CD14-positive monocyte (primary cell): ENCODE data around the gene HSDL1. TPM values are rescaled to one million over a fixed set of nuclear protein-coding genes. Genes with fewer than 3 reads are reported as not detected.
"Not testable (repeated sequence)": the region's sequence is repeated elsewhere in the genome, so short reads cannot be mapped to it uniquely, and the experiment has no call there.

Experiments
- DNase-seq, 3 donors: peaks; one replicate each; pipeline ENCODE4 v3.0.0-alpha.2; 2011 to 2022
- H2AFZ ChIP-seq: 2 replicates; pipeline ENCODE4 v1.6.0; 2012; ENCODE audit warnings: mild to moderate bottlenecking, low read depth, low read length, inconsistent platforms; ENCODE audit not compliant: insufficient read depth, poor library complexity, severe bottlenecking
- H3K27ac ChIP-seq, 2 donors: 1 replicate in 1 of 2; 2 replicates in 1 of 2; pipeline ENCODE4 v1.5.1; 2012 to 2013; ENCODE audit warnings: low read length in 2 of 2, control low read depth in 1 of 2, inconsistent platforms in 1 of 2, low read depth in 1 of 2, mild to moderate bottlenecking in 1 of 2
- H3K27me3 ChIP-seq, 2 donors: one replicate each; pipeline versions ENCODE4 v1.6.0 to v1.6.1; 2011 to 2013; ENCODE audit warnings: low read length in 2 of 2; ENCODE audit not compliant: control insufficient read depth in 2 of 2, insufficient read depth in 2 of 2
- H3K36me3 ChIP-seq, 2 donors: replicated peaks in 1 of 2; 1 replicate in 1 of 2; 2 replicates in 1 of 2; pipeline versions ENCODE4 v1.5.1 to v1.6.1; 2012 to 2013; ENCODE audit warnings: low read length in 2 of 2, control low read depth in 1 of 2, inconsistent platforms in 1 of 2, mild to moderate bottlenecking in 1 of 2; ENCODE audit not compliant: insufficient read depth in 2 of 2, control insufficient read depth in 1 of 2
- H3K4me1 ChIP-seq, 2 donors: 1 replicate in 1 of 2; 2 replicates in 1 of 2; pipeline versions ENCODE4 v1.5.1 to v1.6.1; 2012 to 2013; ENCODE audit warnings: low read length in 2 of 2, control low read depth in 1 of 2, inconsistent platforms in 1 of 2, mild to moderate bottlenecking in 1 of 2, moderate library complexity in 1 of 2; ENCODE audit not compliant: insufficient read depth in 2 of 2, control insufficient read depth in 1 of 2
- H3K4me2 ChIP-seq: replicated peaks from 2 replicates; pipeline ENCODE3; 2012; ENCODE audit warnings: low read length, moderate library complexity, mild to moderate bottlenecking; ENCODE audit not compliant: poor library complexity, severe bottlenecking; ENCODE audit errors: extremely low read depth
- H3K4me3 ChIP-seq, 3 experiments: fragments of 200-600 bp in 1 of 3; sonication (generic) in 1 of 3; replicated peaks in 1 of 3; 1 replicate in 2 of 3; 2 replicates in 1 of 3; pipeline ENCODE4 v1.5.1; 2011 to 2013; ENCODE audit warnings: low read length in 3 of 3, mild to moderate bottlenecking in 3 of 3, control low read depth in 2 of 3, low read depth in 2 of 3, inconsistent platforms in 1 of 3, moderate library complexity in 1 of 3
- H3K79me2 ChIP-seq: 2 replicates; pipeline ENCODE4 v1.6.0; 2012; ENCODE audit warnings: mild to moderate bottlenecking, control low read depth, inconsistent platforms, low read length, moderate library complexity; ENCODE audit not compliant: insufficient read depth
- H3K9ac ChIP-seq: 2 replicates; pipeline ENCODE4 v1.6.0; 2017; ENCODE audit warnings: low read length, mild to moderate bottlenecking; ENCODE audit not compliant: insufficient read depth, poor library complexity, severe bottlenecking
- H3K9me3 ChIP-seq, 2 donors: replicated peaks in 1 of 2; 1 replicate in 1 of 2; 2 replicates in 1 of 2; pipeline versions ENCODE4 v1.5.1 to v1.6.1; 2012 to 2013; ENCODE audit warnings: low read length in 2 of 2, control low read depth in 1 of 2; ENCODE audit not compliant: control insufficient read depth in 1 of 2, insufficient read depth in 1 of 2
- H4K20me1 ChIP-seq: 2 replicates; pipeline ENCODE4 v1.6.0; 2012; ENCODE audit warnings: mild to moderate bottlenecking, low read length, control low read depth, moderate library complexity; ENCODE audit not compliant: insufficient read depth
- H3K27ac Mint-ChIP-seq, 7 donors: one replicate each; pipeline ENCODE4 v1.8.0; 2020; ENCODE audit warnings: mild to moderate bottlenecking in 7 of 7, mixed read lengths in 7 of 7, moderate library complexity in 6 of 7, inconsistent platforms in 2 of 7
- H3K27me3 Mint-ChIP-seq, 3 donors: one replicate each; pipeline ENCODE4 v1.8.0; 2021 to 2022; ENCODE audit warnings: low read depth in 3 of 3, mild to moderate bottlenecking in 3 of 3, mixed read lengths in 3 of 3, moderate library complexity in 3 of 3, inconsistent platforms in 1 of 3
- H3K36me3 Mint-ChIP-seq, 2 donors: one replicate each; pipeline ENCODE4 v1.8.0; 2020; ENCODE audit warnings: mixed read lengths in 2 of 2, inconsistent platforms in 1 of 2, mild to moderate bottlenecking in 1 of 2
- H3K4me1 Mint-ChIP-seq: one replicate; pipeline ENCODE4 v1.8.0; 2020; ENCODE audit warnings: mild to moderate bottlenecking, mixed read lengths
- H3K4me3 Mint-ChIP-seq, 2 donors: one replicate each; pipeline ENCODE4 v1.8.0; 2020; ENCODE audit warnings: mild to moderate bottlenecking in 2 of 2, mixed read lengths in 2 of 2, moderate library complexity in 1 of 2
- H3K9me3 Mint-ChIP-seq, 7 donors: one replicate each; pipeline ENCODE4 v1.8.0; 2020 to 2022; ENCODE audit warnings: mixed read lengths in 7 of 7, mild to moderate bottlenecking in 6 of 7, moderate library complexity in 6 of 7, inconsistent platforms in 2 of 7
- CTCF ChIP-seq: fragments of 200-600 bp; IDR thresholded peaks from one replicate; pipeline ENCODE4 v1.8.0; 2022; ENCODE audit warnings: antibody characterized with exemption, mild to moderate bottlenecking
- WGBS: methylation state at CpG from one replicate; pipeline ENCODE4 v1.1.5; 2013; ENCODE audit warnings: missing lambda C conversion rate; ENCODE audit not compliant: insufficient coverage; 5-methylcytosine and 5-hydroxymethylcytosine counted together
- intact Hi-C, 2 donors: fragments of 100-400 bp; cut with micrococcal nuclease; formaldehyde crosslinking; loops; one replicate each; pipeline versions ENCODE4 v1.15.0 to v1.15.1; 2023
- polyA plus RNA-seq, 3 donors: library from polyadenylated mRNA; depleted of rRNA in 1 of 3; unstranded in 2 of 3; stranded (reverse) in 1 of 3; fragments of 300-500 nt in 2 of 3; fragments of >200 nt in 1 of 3; fragmentation: Illumina TruSeq in 2 of 3; gene quantifications; 1 replicate in 2 of 3; 2 replicates in 1 of 3; pipeline ENCODE4 v1.2.3, GENCODE V29; 2012 to 2021

Gene HSDL1
- polyA plus RNA-seq, 3 donors: 7.3 to 13.3 (median 8.0) TPM

DNA sequence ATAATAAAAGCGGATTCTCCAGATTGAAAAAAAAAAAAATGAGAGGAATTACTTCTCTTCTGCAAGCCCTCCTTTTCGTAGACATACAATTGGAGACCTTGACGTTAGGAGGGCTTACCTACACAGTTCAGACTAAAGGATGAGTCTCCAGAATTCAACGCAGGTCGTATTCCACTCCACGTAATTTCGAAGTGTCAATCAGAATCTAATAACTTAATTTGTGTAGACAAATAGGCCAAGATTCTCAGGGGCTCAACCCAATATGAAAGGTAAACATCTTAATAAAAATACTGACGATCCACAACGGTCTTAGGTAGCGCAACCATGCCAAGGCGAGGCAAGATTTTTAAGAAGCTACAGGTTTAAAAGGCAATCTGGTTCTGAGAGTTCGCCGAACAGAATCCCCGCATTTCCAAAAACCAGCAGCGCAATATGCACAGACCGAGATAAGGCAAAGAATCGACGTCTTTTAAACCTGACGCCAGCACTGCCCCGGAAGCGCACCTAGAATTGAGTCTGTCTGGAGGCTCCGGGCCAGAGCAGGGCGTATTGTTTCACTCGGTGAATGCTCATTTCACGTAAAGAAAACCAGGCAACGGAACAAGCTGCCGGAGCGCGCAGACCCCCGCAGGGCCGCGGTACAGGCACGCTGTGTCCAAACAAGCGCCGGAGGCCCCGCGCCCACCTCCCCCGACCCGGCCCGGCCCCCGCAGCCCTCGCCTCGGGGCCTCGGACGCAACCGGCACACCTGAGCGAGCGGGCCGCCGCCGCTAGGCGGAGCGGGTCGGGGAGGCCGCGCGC lies 28.9 kb downstream of the HSDL1 start:
- DNase-seq: peak in 1 of 3 donors; percentile 7
- peak overlapping the region; percentile 61 to 94 (median 81) for H3K4me3 ChIP-seq
- peaks cover 2 to 5% of the 10 kb centered on the region in 2 donors for H3K36me3 Mint-ChIP-seq
- H3K79me2 ChIP-seq: peaks cover 53% of the 10 kb centered on the region
- peak overlapping the region; percentile 83 to 91 for H3K4me3 Mint-ChIP-seq
- H3K9ac ChIP-seq: peak overlapping the region; percentile 94
- no peak for TF ChIP-seq CTCF
- peaks cover 0 to 6% (median 0%) of the 10 kb centered on the region in 3 donors for H3K27me3 Mint-ChIP-seq
- H3K27me3 ChIP-seq: no peaks in the 10 kb centered on the region
- peaks cover 39 to 41% of the 10 kb centered on the region in 2 donors for H3K4me1 ChIP-seq
- peak overlapping the region; percentile 96 for H3K4me2 ChIP-seq
- peak overlapping the region; percentile 87 to 96 (median 93) for H3K27ac Mint-ChIP-seq
- intact Hi-C loops: loop anchor here in 1 of 2 donors (2.0 to 5.0 kb wide), 2 partner anchors 17 to 34 kb away; no protein-coding TSS in a partner anchor
- H2AFZ ChIP-seq: peak overlapping the region; percentile 93
- H4K20me1 ChIP-seq: peaks cover 34% of the 10 kb centered on the region
- peaks cover 35% of the 10 kb centered on the region for H3K4me1 Mint-ChIP-seq
- H3K27ac ChIP-seq: peak overlapping the region; percentile 89 to 93
- WGBS: under 1% methylated on average over 50 of the region's 57 CpGs
- no peaks in the 10 kb centered on the region for H3K36me3 ChIP-seq
- H3K9me3 Mint-ChIP-seq: peaks cover 0 to 1% (median 0%) of the 10 kb centered on the region in 7 donors
- H3K9me3 ChIP-seq: no peaks in the 10 kb centered on the region

- H3K27ac ChIP-seq, H3K9ac ChIP-seq, H3K27me3 ChIP-seq, H2AFZ ChIP-seq, H3K4me2 ChIP-seq, H3K9me3 ChIP-seq, H3K9me3 Mint-ChIP-seq, H3K27me3 Mint-ChIP-seq, DNase-seq, intact Hi-C loops, H3K4me3 ChIP-seq, H3K4me3 Mint-ChIP-seq: not testable (repeated sequence)
- Mint-ChIP-seq H3K36me3 (peaks cover 22 to 33% of the 10 kb centered on the region in 2 donors), H3K27ac (peak overlapping the region in 1 of 7 donors; percentile 24), H3K4me1 (peaks cover 41% of the 10 kb centered on the region)
- Histone ChIP-seq H3K79me2 (peaks cover 94% of the 10 kb centered on the region), H3K4me1 (peaks cover 38% of the 10 kb centered on the region in 2 donors), H4K20me1 (peaks cover 76% of the 10 kb centered on the region), H3K36me3 (peaks cover 20 to 38% of the 10 kb centered on the region in 2 donors)
- WGBS: no CpG with 5 or more reads among the region's 3 CpGs
Observed at GRCh38 chr16:84111949-84112348, 33.0 kb downstream of the HSDL1 start.
